HG03575 (cell line): ENCODE measurements around the gene ALG1.

Experiments used
- ATAC-seq: cut with Tn5 transposase; IDR thresholded peaks from one replicate; pipeline ENCODE4 v1.9.1; 2021; ENCODE audit not compliant: unreplicated experiment, insufficient number of reproducible peaks, low FRiP score; ENCODE audit errors: extremely low read depth

The ALG1 gene, protein sequence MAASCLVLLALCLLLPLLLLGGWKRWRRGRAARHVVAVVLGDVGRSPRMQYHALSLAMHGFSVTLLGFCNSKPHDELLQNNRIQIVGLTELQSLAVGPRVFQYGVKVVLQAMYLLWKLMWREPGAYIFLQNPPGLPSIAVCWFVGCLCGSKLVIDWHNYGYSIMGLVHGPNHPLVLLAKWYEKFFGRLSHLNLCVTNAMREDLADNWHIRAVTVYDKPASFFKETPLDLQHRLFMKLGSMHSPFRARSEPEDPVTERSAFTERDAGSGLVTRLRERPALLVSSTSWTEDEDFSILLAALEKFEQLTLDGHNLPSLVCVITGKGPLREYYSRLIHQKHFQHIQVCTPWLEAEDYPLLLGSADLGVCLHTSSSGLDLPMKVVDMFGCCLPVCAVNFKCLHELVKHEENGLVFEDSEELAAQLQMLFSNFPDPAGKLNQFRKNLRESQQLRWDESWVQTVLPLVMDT

GRCh38 chr16:5071681-5072333, at the start of gene ALG1:
ALG1 (plus strand) TSS chr16:5071843; CDS start chr16:5071850, 7 bp downstream.
- ATAC-seq, result peak; percentile 41

- no peak for ATAC-seq
These were observed 49.1 kb upstream of the ALG1 start for GRCh38 chr16:5022521-5022920.

DNA sequence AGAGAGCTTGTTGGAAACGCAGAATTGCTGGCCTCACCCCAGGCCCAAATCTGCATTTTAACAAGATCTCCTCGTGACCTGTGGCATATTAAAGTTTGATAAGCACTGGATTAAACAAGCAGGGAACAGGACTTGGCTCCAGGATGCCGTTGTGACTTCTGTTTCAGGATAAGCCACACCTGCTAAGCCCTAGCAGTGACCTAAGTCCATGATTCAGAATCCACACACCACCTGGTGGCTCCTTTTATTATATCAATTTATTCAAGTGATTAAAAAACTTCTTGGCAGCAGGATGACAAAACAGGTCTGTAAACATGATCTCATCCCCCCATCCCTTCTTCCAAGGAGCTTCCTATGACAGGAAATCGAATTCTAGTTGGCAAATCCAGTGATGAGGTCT, 47.0 kb upstream of the ALG1 start:
- ATAC-seq, result no peak

GRCh38 chr16:5025171-5025632, 46.4 kb upstream of the ALG1 start:
- ATAC-seq, result no peak

DNA sequence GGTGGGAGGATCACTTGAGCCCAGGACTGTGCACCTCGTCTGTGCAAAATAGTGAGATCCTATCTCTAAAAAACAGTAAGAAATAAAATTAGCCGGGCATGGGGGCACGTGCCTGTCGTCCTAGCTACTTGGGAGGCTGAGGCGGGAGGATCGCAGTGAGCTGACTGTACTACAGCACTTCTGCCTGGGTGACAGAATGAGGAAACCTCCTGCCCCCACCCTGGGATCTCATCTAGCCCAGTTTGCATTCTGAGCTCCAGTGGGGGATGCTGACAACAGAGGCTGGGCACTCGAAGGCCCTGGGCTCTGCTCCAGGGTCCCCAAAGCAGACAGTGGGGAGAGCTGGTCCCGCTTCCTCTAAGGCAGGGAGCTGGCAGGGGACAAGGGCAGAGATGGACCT, 45.0 kb upstream of the ALG1 start:
- no peak for ATAC-seq

DNA sequence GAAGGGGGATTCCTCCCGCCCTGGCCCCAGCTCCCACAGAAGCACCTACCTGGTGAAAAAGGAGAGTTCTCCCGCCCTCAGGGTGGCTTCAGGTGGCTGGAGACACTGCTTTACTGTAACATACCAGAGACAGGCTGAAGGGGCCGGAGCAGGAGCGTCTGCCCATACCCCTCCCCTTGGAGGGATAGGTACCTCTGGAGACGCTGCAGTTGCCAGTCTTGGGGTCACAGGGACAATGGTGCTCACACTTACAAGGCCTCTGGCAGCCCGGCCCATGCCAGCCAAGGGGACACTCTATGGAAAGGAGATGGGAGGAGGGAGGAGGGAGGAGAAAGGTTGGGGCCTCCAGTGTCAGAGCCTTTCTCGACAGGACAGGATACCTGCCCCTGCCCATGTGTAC, 44.6 kb upstream of the ALG1 start:
- ATAC-seq, result no peak

- no peak for ATAC-seq
These were observed 43.9 kb upstream of the ALG1 start for GRCh38 chr16:5027575-5028235.

- no peak for ATAC-seq
These were observed 42.6 kb upstream of the ALG1 start for GRCh38 chr16:5028950-5029475.

GRCh38 chr16:5030251-5030870, 41.3 kb upstream of the ALG1 start:
- no peak for ATAC-seq

DNA sequence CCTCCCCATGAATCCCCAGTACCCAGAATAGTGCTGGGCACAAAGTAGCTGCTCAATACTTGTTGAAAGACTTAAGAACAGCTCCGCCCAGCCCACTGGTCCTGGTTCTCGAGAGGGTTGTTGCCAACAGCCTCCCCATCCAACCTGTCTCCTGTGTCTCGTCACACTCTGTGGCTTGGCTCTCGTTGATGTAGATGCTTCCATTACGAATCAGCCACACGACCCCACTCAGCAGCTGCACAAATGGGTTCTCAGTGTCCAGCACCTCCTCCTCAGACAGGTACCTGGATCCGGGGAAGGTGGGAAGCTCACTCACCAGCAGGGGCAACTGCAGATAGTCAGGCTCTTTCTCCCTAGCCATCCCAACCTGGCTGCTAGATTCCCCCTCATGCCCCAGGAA, 40.0 kb upstream of the ALG1 start:
- ATAC-seq, result no peak

DNA sequence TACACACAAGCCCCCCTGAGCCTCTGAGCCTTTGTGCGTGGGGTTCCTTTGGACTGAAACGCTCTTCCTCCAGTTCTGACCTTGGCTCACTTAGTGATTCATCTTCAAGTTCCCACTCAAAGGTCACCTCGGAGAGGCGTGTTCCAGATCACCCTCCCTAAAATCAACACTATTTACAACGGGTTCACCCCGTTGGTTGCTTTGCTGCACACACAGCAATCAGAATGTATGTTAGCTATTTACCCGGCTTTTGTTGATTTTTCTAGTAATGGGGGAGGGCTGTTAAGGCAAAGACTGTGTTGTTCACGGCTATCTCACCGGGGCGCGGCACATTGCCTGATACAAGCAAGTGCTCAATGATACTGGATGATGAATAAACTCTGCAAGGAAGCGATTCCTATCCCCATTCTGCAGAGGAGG, 38.9 kb upstream of the ALG1 start:
- no peak for ATAC-seq

DNA sequence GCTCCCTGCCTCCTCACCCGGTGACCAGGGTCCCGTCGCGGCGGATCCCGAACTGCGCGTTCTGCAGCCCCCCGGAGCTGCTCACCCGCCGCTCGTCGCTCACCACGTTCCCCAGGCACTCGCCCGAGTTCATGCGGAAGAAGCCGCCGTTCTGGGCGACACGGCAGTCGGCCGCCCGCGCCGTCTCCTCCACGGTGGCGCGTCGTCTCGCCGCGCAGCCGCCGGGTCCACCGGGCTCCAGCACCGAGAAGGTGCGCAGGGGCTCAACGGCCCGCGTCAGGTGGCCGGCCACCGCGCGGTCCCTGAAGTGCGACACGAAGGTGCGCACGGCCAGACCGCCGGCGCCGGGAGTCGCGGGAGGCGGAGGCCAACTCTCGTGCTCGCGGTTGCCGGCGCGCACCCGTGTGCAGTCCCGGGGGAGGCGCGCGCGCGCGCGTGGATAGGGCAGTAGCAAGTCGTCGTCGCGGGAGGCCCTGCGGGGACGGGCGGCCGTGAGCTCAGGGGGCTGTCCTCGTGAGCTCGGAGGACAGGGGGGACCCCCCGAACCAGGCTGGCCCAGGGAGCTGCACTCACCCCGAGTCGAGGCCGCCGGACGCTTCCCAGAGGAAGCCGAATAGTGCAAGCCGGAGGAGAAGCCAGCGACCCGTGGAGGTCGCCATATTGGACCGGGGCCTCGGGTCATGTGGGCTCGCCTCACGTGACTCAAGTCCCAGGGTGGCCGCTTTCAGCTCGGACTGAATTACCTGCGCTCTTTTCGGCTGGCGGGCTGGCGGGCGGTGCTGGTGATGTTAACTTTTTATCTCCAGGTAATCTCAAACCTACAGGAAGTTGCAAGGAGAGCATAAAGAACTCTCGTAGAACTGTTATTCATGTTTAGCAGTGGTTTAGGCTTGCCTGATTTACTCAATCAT, 38.1 kb upstream of the ALG1 start, which contains the start of gene NAGPA:
Gene NAGPA, minus strand, starts transcription at position 680 of the 911 bp plus-strand sequence. Its CDS starts 21 bp downstream, at position 659.
- ATAC-seq, result no peak

- ATAC-seq, result no peak
These were observed 37.5 kb upstream of the ALG1 start for GRCh38 chr16:5034167-5034523.

GRCh38 chr16:5035909-5036227, 35.8 kb upstream of the ALG1 start:
- ATAC-seq, result no peak

- no peak for ATAC-seq
These were observed 35.2 kb upstream of the ALG1 start for GRCh38 chr16:5036228-5037156.

DNA sequence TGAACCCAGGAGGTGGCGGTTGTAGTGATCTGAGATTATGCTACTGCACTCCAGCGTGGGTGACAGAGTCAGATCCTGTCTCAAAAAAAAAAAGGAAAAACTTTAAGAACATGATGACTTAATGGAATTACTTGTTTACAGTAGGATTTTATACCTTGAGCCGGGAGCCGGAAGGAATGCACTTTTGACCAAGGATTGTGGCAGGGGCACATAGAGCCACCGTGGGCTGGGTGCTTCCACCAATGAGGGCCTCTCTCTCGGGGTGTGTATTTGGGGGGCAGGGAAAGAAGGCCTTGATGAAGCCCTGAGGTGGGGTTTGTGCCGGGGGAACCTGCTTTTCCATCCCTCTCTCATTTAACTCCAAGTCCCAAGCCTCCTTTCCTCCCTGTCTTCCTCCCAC, 31.2 kb upstream of the ALG1 start:
- no peak for ATAC-seq

- peak; percentile 56 for ATAC-seq
These were observed 30.0 kb upstream of the ALG1 start for GRCh38 chr16:5041600-5042133.
